HCT116 (cell line): ENCODE data around the gene STK40.

ENCODE experiments used
- POLR2A ChIP-seq: IDR thresholded peaks from 2 replicates; pipeline ENCODE4 v1.7.0; 2011; ENCODE audit warnings: borderline replicate concordance; ENCODE audit not compliant: insufficient read depth, insufficient read length; ENCODE audit errors: extremely low read depth
- REST ChIP-seq: IDR thresholded peaks from 2 replicates; pipeline ENCODE4 v1.6.1; 2012; ENCODE audit warnings: low read depth

GRCh38 chr1:36337830-36338229, 47.9 kb downstream of the STK40 start:
- no peak for TF ChIP-seq POLR2A
- TF ChIP-seq REST, result no peak
